Glutamatergic neuron (in vitro differentiated cells): ENCODE measurements around the gene RSAD2. TPM values are rescaled to one million over a fixed set of nuclear protein-coding genes. Genes with fewer than 3 reads are reported as not detected.

ENCODE experiments used
- DNase-seq: peaks from one replicate; pipeline ENCODE4 v3.0.0; 2022
- H3K27ac Mint-ChIP-seq: one replicate; pipeline ENCODE4 v1.8.0; 2020; ENCODE audit warnings: mild to moderate bottlenecking, mixed read lengths, inconsistent platforms; ENCODE audit not compliant: unreplicated experiment
- H3K27me3 Mint-ChIP-seq: one replicate; pipeline ENCODE4 v1.8.0; 2020; ENCODE audit warnings: mild to moderate bottlenecking, moderate library complexity, mixed read lengths, inconsistent platforms; ENCODE audit not compliant: unreplicated experiment
- H3K36me3 Mint-ChIP-seq: one replicate; pipeline ENCODE4 v1.8.0; 2020; ENCODE audit warnings: mild to moderate bottlenecking, mixed read lengths, inconsistent platforms; ENCODE audit not compliant: unreplicated experiment
- H3K4me1 Mint-ChIP-seq: one replicate; pipeline ENCODE4 v1.8.0; 2020; ENCODE audit warnings: mild to moderate bottlenecking, low read depth, mixed read lengths, inconsistent platforms; ENCODE audit not compliant: unreplicated experiment
- H3K4me3 Mint-ChIP-seq: one replicate; pipeline ENCODE4 v1.8.0; 2020; ENCODE audit warnings: mild to moderate bottlenecking, mixed read lengths, inconsistent platforms; ENCODE audit not compliant: unreplicated experiment
- H3K9me3 Mint-ChIP-seq: one replicate; pipeline ENCODE4 v1.8.0; 2020; ENCODE audit warnings: mild to moderate bottlenecking, moderate library complexity, mixed read lengths, inconsistent platforms; ENCODE audit not compliant: unreplicated experiment
- CTCF ChIP-seq: fragments of 200-600 bp; sonication (generic); IDR thresholded peaks from one replicate; pipeline ENCODE4 v1.5.0; 2021; ENCODE audit not compliant: partially characterized antibody, unreplicated experiment
- total RNA-seq: library from RNA; stranded (reverse); fragmentation: NEBNext Ultra II Directional; extraction: Animal tissue kit (Norgen Biotek cat#: 25700); gene quantifications from one replicate; pipeline ENCODE4 v1.2.1, GENCODE V29; 2021; ENCODE audit not compliant: unreplicated experiment

The RSAD2 gene
- total RNA-seq, 1 donor from 2014 or later = not detected

- peaks cover 5% of the 10 kb centered on the region for H3K36me3 Mint-ChIP-seq
- peaks cover 5% of the 10 kb centered on the region for H3K9me3 Mint-ChIP-seq
- no peaks in the 10 kb centered on the region for H3K27me3 Mint-ChIP-seq
- peaks cover 35% of the 10 kb centered on the region for H3K4me1 Mint-ChIP-seq
- no peak for TF ChIP-seq CTCF
- no peak overlapping the region for H3K27ac Mint-ChIP-seq
- DNase-seq = no peak
- no peak overlapping the region for H3K4me3 Mint-ChIP-seq
These were observed 53.5 kb downstream of the RSAD2 start for GRCh38 chr2:6930923-6931647.

GRCh38 chr2:6931753-6932152 lies 54.2 kb downstream of the RSAD2 start:
- Mint-ChIP-seq H3K27ac (no peak overlapping the region), H3K9me3 (peaks cover 6% of the 10 kb centered on the region), H3K4me3 (no peak overlapping the region), H3K36me3 (peaks cover 5% of the 10 kb centered on the region), H3K27me3 (no peaks in the 10 kb centered on the region), H3K4me1 (peaks cover 28% of the 10 kb centered on the region)
- TF ChIP-seq CTCF = no peak
- no peak for DNase-seq

- Mint-ChIP-seq H3K9me3 (peaks cover 6% of the 10 kb centered on the region), H3K27ac (no peak overlapping the region), H3K36me3 (peaks cover 5% of the 10 kb centered on the region), H3K4me3 (no peak overlapping the region), H3K27me3 (no peaks in the 10 kb centered on the region), H3K4me1 (peaks cover 24% of the 10 kb centered on the region)
- no peak for DNase-seq
- TF ChIP-seq CTCF = no peak
These were observed 54.6 kb downstream of the RSAD2 start for GRCh38 chr2:6932206-6932605.

- no peak for DNase-seq
- no peak for TF ChIP-seq CTCF
- H3K27ac Mint-ChIP-seq = no peak overlapping the region
- peaks cover 5% of the 10 kb centered on the region for H3K36me3 Mint-ChIP-seq
- H3K4me1 Mint-ChIP-seq = peaks cover 24% of the 10 kb centered on the region
- H3K27me3 Mint-ChIP-seq = no peaks in the 10 kb centered on the region
- H3K9me3 Mint-ChIP-seq = peaks cover 8% of the 10 kb centered on the region
- H3K4me3 Mint-ChIP-seq = no peak overlapping the region
These were observed 55.3 kb downstream of the RSAD2 start for GRCh38 chr2:6932828-6933227.

GRCh38 chr2:6933911-6934310 lies 56.3 kb downstream of the RSAD2 start:
- H3K4me1 Mint-ChIP-seq = peaks cover 21% of the 10 kb centered on the region
- no peak overlapping the region for H3K27ac Mint-ChIP-seq
- no peak for TF ChIP-seq CTCF
- no peaks in the 10 kb centered on the region for H3K27me3 Mint-ChIP-seq
- DNase-seq = no peak
- peaks cover 5% of the 10 kb centered on the region for H3K9me3 Mint-ChIP-seq
- no peak overlapping the region for H3K4me3 Mint-ChIP-seq
- H3K36me3 Mint-ChIP-seq = peaks cover 5% of the 10 kb centered on the region
